Measurements from ENCODE around the gene GALNTL6.
"Not testable (repeated sequence)": the region's sequence is repeated elsewhere in the genome, so short reads cannot be mapped to it uniquely, and the experiment has no call there.

GALNTL6 gene

DNA sequence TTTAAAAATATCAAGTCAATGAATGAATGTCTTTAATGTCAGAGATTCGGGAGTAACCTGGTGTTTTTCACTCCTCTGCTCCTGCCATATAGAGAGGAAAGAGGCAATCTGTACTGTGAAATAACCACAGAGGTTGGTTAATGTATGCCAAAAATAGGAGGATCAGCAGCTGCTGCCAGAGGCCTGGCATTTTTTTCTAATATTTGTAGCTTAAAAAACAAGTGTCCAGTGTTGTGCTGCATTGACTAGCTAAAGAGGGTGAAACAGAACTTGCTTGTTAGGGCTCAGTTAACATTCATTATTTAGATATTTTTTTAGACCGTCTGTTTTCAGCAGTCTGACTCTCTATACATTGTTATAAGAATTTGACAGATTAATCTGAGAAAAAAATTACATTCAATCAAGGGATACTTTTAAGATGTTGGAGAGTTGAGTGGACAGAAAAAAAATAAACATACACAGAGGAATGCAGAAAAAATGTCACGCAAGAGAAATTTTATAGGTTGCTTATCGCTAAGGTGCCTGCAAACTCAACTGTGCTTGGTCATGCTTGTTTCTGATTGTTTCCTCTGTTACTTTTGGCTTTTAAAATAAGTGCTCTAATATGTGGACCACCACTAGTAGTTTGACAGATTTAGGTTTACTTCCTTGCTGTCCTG is 963.1 kb downstream of the GALNTL6 start:
- DNase-seq, result no peak

DNA sequence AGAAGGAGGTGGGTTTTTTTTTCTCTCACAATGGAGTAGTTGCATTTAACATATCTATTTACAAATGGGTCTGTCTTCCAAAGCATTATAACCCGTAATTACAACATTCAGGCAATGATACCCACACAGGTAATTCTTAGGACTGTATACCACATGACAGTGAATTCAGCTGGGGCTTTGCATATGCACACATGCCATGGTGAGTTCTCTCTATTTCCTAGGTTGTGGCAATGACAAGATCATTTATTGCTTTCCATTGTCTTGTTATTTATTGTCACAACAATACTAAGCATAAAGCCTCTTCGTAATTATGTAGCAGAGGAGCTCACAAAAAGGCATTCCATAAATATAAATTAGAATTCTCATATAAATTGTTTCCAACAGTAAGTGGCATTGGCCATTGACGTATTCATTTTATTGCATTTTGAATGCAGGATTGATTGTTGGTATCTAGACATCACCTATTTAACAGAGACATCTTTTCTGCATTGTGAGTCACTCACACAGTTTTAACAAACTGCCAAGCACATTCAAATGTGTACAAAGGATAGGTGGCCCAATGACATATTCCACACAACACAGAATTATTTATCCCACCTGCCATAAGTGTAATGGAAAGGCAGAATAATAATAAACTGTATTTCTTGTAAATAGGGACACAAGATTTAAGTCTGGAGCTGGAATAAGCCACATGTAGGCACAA is 964.7 kb downstream of the GALNTL6 start:
- no peak for DNase-seq

DNA sequence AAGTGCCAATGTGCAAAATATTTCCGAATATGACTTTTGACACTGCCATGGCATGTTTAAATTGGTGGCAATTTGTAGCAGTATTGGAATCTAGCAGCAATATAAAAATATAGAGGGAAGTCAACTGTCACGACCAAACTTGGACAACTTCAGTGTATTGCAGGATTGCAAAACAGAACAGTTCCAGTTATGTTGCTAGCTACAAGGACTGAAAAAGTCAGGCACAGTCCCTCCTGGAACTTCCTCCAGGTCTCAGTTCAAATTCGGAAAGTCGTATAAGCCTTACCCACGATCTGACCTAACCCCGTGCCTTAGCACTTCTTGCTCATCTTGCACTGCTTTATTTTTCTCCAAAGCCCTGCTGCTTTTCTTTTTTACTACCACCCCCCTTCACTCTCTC is 965.4 kb downstream of the GALNTL6 start:
- no peak for DNase-seq

DNA sequence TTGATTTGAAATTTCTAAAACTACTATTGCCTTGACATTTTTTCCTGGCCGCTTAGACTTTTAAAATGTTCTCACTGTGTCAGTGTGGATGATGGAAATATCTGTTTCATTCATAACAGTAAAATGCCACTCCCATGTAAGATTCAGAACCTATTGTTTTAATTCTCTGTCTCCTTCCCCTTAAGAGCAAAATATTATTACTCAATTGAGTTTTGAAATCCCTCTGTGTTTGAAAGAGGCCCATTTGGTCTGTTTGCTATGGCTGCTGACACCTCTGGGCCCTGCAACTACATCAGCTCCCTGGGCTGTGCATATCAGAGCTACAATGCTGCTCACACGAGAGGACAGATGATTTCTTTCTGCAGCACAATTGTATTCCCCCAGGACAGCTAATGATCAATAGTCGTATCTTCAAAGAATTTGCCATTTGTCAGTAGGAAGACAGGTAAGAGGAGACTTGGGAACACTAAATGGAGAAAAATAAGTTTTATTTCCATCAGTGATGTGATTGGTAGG is 967.4 kb downstream of the GALNTL6 start:
- DNase-seq, result no peak

DNA sequence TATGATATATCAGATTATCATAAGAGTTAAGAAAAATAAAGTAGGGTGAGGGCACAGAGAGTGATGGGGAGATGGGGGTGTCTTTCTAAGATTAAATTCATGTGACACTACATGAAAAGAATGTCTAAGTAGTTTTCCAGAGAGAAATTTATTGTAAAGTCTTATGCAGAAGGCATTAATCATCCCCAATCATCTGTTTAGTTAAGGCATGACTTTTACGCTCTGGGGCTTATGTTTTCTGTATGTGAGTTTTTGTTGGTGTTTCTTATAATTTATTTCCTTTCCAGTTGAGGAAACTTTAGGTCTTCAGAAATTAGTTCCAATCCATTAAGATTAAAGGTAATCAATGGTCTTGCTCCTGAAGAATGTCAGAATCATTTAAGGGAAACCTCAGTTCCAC is 972.4 kb downstream of the GALNTL6 start:
- no peak for DNase-seq

DNA sequence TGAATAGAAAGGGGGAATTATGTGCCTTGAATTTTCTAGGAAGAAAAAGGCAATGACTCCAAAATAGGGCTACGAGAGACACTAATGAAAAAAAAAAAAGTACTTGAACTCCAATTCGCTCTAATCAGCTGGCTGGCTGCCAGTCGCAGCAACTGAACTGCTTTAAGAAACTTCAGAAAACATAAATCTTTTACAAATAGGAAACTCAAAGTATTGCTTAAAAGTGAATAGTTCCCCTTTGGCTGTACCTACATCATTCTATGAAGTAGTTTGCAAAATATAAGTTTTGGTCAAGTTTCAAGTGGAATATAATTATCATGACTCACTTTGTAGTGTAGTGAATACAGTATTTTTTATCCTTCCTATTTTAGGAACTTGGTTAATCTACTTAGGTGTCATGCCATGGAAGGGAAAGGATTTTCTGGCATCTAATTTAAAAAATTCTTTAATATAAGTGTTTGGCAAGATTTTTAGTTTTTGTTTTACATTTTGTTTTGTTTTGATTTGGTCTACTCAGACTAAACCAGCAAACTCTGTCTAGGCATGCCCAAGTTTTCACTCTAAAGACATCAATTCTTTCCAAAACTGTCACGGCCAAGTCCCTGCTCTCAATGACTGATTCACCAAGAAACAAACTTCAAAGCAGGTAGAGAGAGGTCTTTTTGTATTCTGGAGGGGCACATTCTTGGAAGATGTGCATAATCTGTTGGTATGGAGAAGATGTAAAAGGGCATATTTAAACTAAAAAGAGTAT is 973.0 kb downstream of the GALNTL6 start:
- no peak for DNase-seq

DNA sequence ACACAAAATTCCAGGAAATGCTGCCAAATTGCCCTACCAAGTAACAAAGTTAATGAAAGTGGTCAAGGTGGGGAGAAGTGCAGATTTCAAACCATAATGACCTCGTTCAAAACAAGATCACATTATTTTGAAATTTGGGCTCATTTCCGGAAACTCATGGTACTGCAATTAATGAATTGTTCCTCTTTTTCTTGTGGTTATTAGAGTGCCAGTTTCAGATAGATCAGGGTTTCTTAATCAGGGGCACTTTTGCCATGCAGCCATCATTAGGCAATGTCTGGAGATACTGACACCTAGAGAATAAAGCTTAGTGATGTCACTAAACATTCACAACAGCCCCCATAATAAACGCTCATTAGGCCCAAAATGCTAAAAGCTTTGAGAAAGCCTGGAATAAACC is 973.9 kb downstream of the GALNTL6 start:
- DNase-seq, result no peak

DNA sequence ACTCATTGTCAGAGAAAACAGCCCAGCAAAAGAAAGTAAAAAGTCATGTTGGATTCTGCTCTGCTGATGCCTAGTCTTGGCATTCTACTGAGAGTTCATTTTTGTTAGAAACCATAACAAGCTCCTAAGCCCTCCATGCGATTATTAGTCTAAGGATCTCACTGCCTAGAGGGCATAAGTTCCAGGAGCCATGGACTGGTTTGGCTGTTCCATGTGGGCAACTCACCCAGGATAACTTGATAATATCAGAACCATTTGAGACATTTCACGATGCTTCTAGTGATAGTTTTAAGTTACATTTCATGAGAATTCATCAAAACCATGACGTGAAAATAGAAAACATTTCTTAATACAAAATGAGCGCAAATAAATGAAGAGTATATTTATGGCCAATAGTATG is 978.6 kb downstream of the GALNTL6 start:
- no peak for DNase-seq

DNA sequence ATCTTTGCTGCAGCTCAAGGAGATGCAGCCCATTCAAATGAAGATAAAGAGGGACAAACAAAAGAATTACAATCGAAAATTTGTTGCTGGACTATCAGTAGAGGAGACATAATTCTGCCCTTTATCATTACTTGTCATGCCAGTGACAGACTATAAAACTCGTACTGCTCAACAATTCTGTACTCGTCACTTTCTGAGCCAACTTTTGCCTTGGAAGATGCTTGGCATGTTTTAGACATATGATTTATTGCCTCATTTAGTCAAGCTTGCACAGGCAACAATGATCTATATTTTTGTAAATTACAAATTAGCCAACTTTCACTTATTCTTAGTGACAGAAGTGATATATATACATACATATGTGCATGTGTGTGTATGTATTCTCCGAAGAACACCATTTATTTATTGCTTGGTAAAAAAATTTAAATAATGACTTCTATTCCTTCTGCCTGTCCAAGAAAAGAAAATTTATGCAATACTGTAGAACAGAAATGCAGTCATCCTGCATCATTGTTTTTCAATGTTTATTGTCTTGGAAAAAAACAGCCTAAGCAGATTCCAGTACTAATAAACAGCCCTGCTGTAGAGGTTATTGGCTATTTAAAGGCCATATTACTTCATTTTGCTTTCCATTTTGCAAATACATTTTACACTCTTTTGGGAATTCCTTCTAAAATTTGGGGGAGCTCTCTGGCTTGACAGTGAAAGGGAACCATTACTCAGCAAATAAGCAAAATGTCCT is 980.5 kb downstream of the GALNTL6 start:
- DNase-seq, result no peak

DNA sequence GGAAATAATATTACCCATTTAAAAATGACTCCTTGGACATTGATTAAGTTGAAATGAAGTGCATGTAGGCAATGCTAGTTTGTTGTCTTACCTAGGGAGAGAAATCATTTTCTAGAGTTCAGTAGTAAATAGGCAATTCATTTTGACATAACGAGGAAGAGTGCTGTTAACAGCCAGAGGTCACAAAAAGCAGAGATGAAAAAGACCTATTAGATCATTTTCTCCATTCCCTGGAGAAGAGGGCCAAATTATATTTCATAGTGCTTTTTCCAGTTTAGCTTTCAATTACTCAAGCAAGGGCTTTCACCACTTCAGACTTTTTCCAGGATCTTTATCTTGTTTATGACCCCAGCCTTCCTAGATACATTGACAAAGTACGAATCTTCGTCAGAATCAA is 981.1 kb downstream of the GALNTL6 start:
- DNase-seq, result no peak

DNA sequence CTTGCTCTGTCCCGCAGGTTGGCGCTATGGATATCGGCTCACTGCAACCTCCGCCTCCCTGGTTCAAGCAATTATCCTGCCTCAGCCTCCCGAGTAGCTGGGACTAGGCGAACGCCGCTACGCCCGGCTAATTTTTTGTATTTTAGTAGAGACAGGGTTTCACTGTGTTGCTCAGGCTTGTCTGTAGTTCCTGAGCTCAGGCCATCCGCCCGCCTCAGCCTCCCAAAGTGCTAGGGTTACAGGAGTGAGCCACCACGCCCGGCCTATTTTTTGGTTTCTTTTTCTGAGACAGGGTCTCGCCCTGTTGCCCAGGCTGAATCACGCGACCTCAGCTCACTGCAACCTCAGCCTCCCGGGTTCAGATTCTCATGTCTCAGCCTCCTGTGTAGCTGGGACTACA is 984.1 kb downstream of the GALNTL6 start:
- DNase-seq, result not testable (repeated sequence)

DNA sequence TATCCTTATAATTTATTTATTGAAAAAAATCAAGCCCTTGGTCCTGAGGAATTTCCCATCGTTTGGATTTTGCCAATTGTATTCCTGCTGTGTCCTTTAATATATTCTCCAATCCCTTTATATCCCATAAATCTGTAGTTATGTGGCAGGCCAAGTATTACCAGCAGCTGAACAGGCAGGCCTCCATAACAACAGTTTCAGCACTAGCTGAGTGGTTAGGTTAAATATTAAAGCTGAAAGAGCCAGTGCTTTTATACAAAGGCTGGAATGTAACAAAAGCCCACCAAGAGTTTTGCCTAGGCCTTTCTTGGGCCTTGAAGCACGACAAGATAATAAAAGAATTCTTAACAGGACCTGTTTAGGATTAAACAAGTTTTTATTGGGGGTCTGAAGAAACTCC is 988.8 kb downstream of the GALNTL6 start:
- no peak for DNase-seq

DNA sequence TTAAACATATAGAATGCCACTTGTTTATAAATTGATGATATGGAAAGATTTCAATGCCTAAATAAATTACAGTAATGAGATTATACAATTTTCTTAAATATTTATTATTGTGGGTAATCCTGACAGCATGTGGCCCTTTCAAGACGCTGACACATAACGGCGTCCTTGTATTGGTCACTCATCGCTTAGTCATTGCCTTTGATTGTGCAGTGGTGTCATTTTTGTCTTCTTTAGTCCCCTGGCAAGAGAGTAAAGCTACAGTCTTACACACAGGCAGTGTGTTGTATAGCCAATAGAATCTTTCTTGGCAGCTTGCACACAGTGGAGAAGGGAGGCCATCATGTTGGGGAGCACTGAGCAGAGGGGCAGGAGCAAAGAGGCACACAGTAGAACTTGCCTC is 993.6 kb downstream of the GALNTL6 start:
- DNase-seq, result no peak

DNA sequence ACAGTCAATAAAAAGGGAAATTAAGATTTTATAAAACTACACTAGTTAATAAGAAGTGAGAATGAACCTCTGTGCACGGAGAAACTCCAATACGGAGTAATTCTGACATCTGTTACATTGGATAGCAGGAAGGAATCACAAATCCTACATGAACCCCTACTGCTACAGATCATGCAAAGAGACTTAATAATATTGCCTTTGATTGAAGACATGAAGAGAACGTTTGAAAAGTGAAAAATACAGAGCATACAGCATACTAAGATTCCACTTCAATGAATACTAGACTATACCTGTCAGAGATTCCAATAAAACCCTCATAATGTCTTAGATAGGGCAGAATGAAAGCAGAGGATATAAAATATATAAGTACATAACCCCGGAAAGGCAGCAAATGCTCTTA is 995.0 kb downstream of the GALNTL6 start:
- no peak for DNase-seq

DNA sequence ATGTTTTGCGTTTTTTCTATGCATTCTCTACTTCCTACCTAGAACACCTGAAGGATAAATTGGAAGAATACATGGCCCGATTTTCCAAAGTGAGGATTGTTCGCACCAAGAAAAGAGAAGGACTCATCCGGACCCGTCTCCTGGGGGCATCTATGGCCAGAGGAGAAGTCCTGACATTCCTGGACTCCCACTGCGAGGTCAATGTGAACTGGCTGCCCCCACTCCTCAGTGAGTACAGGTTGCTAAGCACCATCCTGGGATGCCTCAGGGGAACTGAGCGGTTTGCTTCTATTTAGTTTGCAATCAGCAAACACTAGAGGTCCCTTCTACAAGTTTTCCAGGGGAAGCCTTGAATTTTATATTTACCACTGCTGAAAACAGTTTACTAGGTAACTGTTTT is 996.1 kb downstream of the GALNTL6 start:
- DNase-seq, result no peak

DNA sequence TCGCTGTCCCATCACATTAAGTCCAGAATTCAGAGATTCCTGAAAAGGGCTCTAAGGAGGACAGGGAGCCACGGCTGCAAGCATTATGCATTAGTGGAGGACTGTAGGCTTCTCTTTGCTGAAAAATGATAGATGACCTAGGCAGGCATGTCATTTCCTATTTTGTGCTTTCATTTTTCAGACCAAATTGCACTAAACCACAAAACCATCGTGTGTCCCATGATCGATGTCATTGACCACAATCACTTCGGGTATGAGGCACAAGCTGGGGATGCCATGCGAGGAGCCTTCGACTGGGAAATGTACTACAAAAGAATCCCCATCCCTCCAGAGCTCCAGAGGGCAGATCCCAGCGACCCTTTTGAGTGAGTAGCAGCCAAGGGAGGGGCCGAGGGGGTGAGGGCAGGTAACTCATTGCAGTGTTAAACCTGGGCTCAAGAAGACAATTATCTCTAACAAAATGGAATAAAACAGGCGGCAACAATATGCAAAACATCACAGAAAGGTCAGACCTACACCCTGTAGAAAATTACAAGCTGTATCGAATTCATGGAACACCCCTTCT is 1000.2 kb downstream of the GALNTL6 start:
- no peak for DNase-seq

DNA sequence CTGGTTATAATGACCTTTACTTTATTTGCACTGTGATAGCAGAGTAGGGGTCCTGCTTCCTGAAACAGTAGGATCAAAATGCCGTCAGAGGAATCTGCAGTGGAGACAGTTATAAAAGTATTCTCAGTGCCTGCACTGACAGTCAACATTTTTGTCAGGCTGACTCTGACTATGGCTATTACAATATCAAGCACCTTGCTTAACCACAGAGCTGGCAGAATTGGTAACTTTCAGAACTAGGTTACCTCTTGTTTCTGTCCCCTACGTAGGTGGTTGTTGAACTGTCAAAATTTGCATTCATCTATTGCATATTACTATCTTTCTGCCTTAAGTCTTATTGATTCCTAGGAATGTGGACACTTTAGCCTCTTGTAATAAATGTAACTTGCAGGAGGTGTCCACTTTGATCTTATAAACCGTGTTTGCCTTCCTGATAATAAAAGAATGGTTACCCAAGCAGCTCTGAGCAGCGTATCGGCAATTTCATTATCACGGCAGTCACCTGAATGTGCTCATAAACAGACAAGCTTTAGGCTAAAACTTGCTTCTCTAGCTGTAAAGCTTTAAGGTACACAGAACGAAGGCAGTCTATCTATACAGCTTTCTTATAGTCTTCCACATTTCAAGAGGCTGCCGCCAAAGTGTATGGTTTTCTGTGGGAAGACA is 1002.4 kb downstream of the GALNTL6 start:
- no peak for DNase-seq

DNA sequence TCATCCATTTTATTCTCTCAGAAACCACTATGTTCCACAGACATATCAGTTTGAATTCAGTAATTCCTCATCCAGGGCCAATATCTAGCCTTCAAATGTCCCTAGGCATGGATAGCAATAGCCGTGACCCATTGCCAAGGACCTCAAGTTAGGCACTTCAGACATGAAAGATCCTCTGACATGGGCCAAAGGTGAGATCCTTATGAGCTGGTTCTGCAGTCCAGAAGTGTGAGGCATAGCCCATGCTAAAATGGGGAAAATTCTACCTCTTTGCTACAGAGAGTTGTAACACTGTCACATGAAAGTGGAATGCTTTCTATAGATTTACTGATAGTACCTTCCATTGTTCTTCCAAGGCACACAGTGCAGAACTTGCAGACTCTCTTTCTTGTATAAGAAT is 1005.7 kb downstream of the GALNTL6 start:
- no peak for DNase-seq

DNA sequence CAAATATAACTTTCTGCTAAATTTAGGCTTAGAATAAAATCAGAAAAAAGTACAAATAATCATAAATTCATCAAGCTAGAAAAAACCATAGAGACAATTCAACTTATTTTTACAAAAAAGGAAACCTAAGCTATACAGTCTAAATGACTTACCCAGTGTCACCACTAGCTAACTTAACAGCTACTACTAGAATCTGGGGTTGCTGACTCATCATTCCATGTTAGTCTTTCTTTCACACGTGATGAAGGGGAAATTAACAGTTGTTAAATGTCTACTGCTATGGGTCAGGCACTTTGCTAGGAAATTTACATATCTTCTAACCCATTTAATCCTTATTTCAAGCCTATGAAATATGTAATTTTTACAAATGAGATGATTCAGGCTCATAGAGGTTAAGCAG is 1006.1 kb downstream of the GALNTL6 start:
- no peak for DNase-seq

DNA sequence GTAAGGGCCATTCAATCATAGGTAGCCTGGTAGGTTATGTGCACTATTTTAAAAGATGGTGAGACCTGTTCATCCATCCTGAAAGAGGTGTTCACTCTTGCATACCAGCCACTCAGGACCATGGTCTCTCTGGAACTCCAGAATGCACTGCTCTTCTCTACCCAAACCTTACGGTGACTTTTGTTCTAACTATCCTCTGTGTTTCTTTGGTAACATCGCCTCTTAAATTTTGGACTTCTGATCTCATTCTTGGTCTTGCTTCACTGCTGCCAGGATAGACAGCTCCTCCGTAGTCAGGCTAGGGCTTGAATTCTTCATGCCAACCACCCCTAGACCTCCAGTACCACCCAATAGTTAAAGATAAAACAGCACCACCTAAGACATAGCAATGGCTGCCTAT is 1009.1 kb downstream of the GALNTL6 start:
- no peak for DNase-seq

DNA sequence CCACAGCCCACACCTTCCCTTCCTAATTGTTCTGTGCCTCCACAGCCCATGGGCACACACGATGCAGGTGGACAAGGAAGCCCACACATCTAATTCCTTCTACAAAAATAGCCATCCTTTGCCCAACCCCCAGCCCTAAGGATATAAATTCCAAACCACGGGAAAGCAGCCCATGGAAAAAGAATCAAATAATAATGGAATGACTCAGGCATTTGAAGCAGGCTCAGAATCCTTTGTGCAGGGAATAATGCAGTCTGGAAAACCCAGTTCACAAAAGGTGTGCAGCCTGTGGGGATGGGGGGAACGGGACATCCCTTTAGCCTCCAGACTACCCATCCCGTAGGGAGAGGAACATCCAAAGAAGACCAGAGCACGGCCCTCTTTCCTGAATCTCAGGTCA is 1013.1 kb downstream of the GALNTL6 start:
- no peak for DNase-seq

DNA sequence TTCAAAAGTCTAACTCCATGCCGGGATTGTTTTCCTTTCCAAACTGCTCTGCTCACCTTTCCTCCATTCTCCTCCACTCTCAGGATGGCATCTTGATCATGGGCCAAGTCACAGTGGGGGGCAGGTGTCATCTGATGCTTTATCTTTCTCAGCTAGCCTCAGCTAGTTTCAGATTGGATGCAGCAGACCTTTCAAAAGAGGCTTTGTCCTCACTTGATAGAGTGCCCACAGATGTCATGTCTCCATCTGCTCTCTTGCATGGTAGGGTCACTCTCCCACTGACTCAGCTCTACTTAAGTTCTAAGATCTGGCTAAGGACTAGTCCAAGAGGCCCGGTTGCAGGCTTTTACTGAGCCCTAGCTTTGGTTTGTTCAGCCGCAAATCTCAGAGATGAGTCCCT is 1013.7 kb downstream of the GALNTL6 start:
- no peak for DNase-seq

All from midbrain (tissue), 1 donor.